Esophagus squamous epithelium (tissue), 5 donors: Measurements from ENCODE around the gene SLC6A19. TPM values are rescaled to one million over a fixed set of nuclear protein-coding genes. Genes with fewer than 3 reads are reported as not detected.
A peak's percentile ranks its signal among the peaks of the same experiment; 100 is the strongest.
"Not testable (repeated sequence)": the region's sequence is repeated elsewhere in the genome, so short reads cannot be mapped to it uniquely, and the experiment has no call there.

ENCODE experiments used
- DNase-seq: peaks from one replicate; lab custom pipeline; 2025; lab: John Stamatoyannopoulos, UW
- H3K27ac ChIP-seq, 4 donors: fragments of 200-600 bp; sonication (generic); one replicate each; pipeline ENCODE4 v1.5.1; 2016 to 2019; ENCODE audit warnings: mild to moderate bottlenecking in 1 of 4
- H3K27me3 ChIP-seq, 4 donors: fragments of 200-600 bp; sonication (generic); 1 replicate in 3 of 4; 2 replicates in 1 of 4; pipeline versions ENCODE4 v1.5.1 to v1.6.0; 2017 to 2021; ENCODE audit warnings: antibody characterized with exemption in 1 of 4
- H3K36me3 ChIP-seq, 3 donors: fragments of 200-600 bp; sonication (generic); one replicate each; pipeline ENCODE4 v1.5.1; 2016 to 2019
- H3K4me1 ChIP-seq, 3 donors: fragments of 200-600 bp; sonication (generic); one replicate each; pipeline ENCODE4 v1.5.1; 2017 to 2019
- H3K4me3 ChIP-seq, 4 donors: fragments of 200-600 bp; sonication (generic); 1 replicate in 3 of 4; 2 replicates in 1 of 4; pipeline ENCODE4 v1.5.1; 2016 to 2019; ENCODE audit warnings: mild to moderate bottlenecking in 2 of 4, moderate library complexity in 1 of 4
- H3K9me3 ChIP-seq, 3 donors: fragments of 200-600 bp; sonication (generic); one replicate each; pipeline ENCODE4 v1.5.1; 2016 to 2019
- POLR2A ChIP-seq, 4 donors: fragments of 450-650 bp; IDR thresholded peaks; one replicate each; pipeline ENCODE4 v1.6.1; 2017; ENCODE audit warnings: antibody characterized with exemption in 4 of 4, mild to moderate bottlenecking in 4 of 4, moderate library complexity in 3 of 4
- WGBS, 2 donors: methylation state at CpG; one replicate each; pipeline ENCODE4 v1.1.5; 2018; 5-methylcytosine and 5-hydroxymethylcytosine counted together
- intact Hi-C: fragments of 100-400 bp; cut with DNase I; formaldehyde crosslinking; loops from one replicate; pipeline ENCODE4 v1.15.0; 2022
- total RNA-seq, 4 donors: library from RNA; depleted of rRNA; stranded (reverse); fragments of >200 nt; gene quantifications; one replicate each; pipeline ENCODE4 v1.1.0, GENCODE V29; 2016
- TF ChIP-seq, protein P1 (sequence below), 6 experiments: fragments of 450-650 bp in 4 of 6; fragments of 200-600 bp in 2 of 6; sonication (generic) in 2 of 6; IDR thresholded peaks; one replicate each; pipeline ENCODE4 v1.5.1; 2016 to 2019; ENCODE audit warnings: antibody characterized with exemption in 6 of 6, mild to moderate bottlenecking in 4 of 6, moderate library complexity in 4 of 6
- donor health status: DM: yes; HTN: yes; CAD: no.

SLC6A19 gene
- total RNA-seq, 4 donors from 2014 or later: not detected

DNA sequence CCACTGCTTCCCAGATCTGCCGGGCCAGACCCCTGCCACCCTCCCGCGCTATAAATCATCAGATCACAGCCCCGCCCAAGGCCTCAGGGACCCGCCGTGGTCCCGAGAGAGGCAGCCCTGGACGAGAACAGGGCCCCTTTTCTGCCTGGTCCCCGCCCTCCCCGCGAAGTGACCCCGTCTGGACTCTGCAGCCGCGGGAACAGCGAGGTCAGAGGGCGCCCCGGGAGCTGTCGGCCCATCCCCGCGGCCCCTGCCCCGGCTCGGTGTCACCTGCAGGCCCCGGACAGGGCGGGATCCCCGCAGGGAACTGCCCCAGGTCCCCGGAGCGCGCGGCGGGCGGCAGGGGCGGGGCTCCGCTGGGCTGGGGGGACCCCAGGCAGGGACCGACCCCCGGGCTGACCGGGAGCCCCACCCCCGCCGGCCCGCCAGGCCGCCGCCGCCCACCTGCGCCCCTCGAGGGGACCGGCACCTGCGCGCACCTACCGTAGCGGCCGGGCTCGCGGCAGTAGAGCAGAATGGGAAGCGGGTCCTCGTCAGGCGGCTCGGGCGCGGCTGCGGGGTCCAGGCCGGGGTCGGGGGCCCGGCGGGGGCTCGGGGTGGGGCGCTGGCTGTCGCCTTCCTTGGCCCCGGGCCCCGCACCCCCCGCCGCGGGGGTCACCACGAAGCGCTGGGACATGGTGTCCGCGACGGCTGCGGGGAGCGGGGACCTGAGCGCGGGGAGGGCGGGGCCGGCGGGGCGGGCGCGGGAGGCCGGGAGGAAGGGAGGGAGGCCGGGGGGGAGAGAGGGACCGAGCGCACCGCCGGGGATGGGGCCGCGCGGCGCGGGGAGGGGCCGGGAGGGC is 46.0 kb upstream of the SLC6A19 start:
- no peak for DNase-seq

DNA sequence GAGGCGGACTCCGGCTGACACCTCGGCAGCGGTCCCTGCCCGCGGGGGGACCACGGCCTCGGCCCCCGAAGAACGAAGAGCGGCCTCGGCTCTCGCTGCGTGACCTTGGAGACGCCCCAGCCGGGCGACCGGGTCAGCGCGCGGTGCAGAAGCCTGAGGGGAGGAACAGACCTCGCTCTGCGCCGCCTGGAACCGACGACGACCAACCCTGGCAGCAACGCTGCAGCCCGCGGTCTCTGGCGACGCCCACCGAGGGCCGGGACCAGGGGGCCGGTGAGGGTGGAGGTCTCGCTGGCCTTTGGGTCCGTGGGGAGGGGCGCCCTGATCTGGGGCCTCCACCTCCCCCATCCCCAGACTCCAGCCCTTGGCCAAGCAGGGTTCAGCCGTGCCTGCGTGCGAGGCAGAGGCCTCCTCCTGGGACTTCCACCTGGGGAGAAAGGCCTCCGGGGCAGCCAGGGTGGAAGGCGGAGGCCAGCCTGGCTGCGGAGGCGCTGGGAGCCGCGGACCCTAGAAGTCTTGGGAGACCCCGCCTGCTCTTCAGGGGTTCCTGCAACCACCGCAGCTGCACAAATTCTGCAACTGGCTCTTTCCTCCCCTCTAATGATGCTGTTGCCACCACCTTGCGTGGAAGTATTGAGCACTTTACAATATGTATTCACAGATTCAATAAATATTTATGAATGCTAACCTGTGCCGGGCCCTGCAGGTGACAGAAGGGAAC is 45.2 kb upstream of the SLC6A19 start:
- Histone ChIP-seq H3K4me1 (peaks cover 0 to 18% (median 10%) of the 10 kb centered on the region in 3 donors), H3K36me3 (no peaks in the 10 kb centered on the region), H3K27me3 (peaks cover 12 to 89% (median 17%) of the 10 kb centered on the region in 4 donors), H3K4me3 (peak overlapping the region in 3 of 4 donors; percentile 2 to 61 (median 35)), H3K27ac (no peak overlapping the region), H3K9me3 (peaks cover 0 to 16% (median 5%) of the 10 kb centered on the region in 3 donors)
- intact Hi-C loops: no loop called here
- TF ChIP-seq, protein P1, sequence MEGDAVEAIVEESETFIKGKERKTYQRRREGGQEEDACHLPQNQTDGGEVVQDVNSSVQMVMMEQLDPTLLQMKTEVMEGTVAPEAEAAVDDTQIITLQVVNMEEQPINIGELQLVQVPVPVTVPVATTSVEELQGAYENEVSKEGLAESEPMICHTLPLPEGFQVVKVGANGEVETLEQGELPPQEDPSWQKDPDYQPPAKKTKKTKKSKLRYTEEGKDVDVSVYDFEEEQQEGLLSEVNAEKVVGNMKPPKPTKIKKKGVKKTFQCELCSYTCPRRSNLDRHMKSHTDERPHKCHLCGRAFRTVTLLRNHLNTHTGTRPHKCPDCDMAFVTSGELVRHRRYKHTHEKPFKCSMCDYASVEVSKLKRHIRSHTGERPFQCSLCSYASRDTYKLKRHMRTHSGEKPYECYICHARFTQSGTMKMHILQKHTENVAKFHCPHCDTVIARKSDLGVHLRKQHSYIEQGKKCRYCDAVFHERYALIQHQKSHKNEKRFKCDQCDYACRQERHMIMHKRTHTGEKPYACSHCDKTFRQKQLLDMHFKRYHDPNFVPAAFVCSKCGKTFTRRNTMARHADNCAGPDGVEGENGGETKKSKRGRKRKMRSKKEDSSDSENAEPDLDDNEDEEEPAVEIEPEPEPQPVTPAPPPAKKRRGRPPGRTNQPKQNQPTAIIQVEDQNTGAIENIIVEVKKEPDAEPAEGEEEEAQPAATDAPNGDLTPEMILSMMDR (IDR thresholded peaks at IDR 0.05): no peak
- TF ChIP-seq POLR2A (IDR thresholded peaks at IDR 0.05): no peak
- 33 to 91% methylated on average over 6 to 9 of the region's 51 CpGs for WGBS, 2 donors
- DNase-seq: no peak

More for the DNA sequence above, 46.0 kb upstream of the SLC6A19 start:
- Histone ChIP-seq H3K9me3 (peaks cover 0 to 16% (median 5%) of the 10 kb centered on the region in 3 donors), H3K4me1 (peaks cover 0 to 16% (median 10%) of the 10 kb centered on the region in 3 donors), H3K27me3 (peaks cover 12 to 91% (median 17%) of the 10 kb centered on the region in 4 donors), H3K36me3 (no peaks in the 10 kb centered on the region), H3K27ac (peak overlapping the region in 1 of 4 donors; percentile 39), H3K4me3 (peak overlapping the region in 3 of 4 donors; percentile 2 to 61 (median 35))
- TF ChIP-seq, protein P1 (IDR thresholded peaks at IDR 0.05): no peak
- TF ChIP-seq POLR2A (IDR thresholded peaks at IDR 0.05): no peak
- intact Hi-C loops: no loop called here
- 0% methylated on average over 2 of the region's 98 CpGs; no CpG with 5 or more reads in 1 of the 2 donors for whole genome bisulfite sequencing, 2 donors

DNA sequence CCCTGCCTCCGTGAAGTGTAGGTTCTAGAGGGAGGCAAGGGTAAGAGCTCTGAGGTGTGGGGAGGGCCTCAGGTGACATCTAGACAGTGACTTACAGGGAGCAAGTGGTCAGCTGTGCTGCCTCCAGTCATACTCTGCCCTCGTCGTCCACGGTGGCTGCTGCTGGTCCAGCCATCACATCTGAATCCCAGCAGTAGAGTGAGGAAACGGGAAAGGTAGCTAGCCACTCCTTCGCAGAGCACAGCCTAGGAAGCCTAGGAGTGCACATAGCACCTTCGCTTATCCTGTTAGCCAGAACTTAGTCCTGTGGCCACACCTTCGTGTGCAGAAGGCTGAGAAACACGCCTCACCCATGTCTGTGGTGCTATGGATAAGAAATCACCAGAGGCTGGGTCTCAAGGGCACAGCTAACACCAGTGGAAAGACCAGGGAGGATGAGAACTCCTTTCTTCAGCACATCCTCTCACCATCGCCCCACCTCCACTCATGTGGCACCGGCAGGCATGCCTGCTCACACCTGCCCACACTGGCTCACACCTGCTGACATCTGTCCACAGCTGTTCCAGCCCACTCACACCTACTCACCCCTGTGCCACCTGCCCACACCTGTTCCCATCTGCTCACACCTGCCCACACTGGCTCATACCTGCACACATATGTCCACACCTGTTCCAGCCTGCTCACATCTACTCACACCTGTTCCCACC is 44.5 kb upstream of the SLC6A19 start:
- intact Hi-C loops: no loop called here
- Histone ChIP-seq H3K36me3 (no peaks in the 10 kb centered on the region), H3K27ac (no peak overlapping the region), H3K9me3 (peaks cover 0 to 16% (median 5%) of the 10 kb centered on the region in 3 donors), H3K4me3 (no peak overlapping the region), H3K4me1 (peaks cover 5 to 25% (median 10%) of the 10 kb centered on the region in 3 donors), H3K27me3 (peaks cover 12 to 88% (median 17%) of the 10 kb centered on the region in 4 donors)
- 85 to 89% methylated on average over 10 to 11 of the region's 11 CpGs for WGBS, 2 donors
- DNase-seq: no peak
- TF ChIP-seq, protein P1 (IDR thresholded peaks at IDR 0.05): no peak
- no peak for TF ChIP-seq POLR2A (IDR thresholded peaks at IDR 0.05)

GRCh38 chr5:1157461-1157986 is 43.9 kb upstream of the SLC6A19 start:
- H3K27ac ChIP-seq, H3K4me3 ChIP-seq, intact Hi-C loops, DNase-seq, H3K36me3 ChIP-seq: not testable (repeated sequence)
- H3K4me1 ChIP-seq: peaks cover 9 to 31% (median 10%) of the 10 kb centered on the region in 3 donors
- WGBS, 2 donors: 51 to 58% methylated on average over 2 of the region's 2 CpGs
- peaks cover 12 to 88% (median 17%) of the 10 kb centered on the region in 4 donors for H3K27me3 ChIP-seq
- peaks cover 0 to 16% (median 5%) of the 10 kb centered on the region in 3 donors for H3K9me3 ChIP-seq
